HK-2 (cell line): ENCODE data around the gene GPX4.
"Not testable (repeated sequence)": the region's sequence is repeated elsewhere in the genome, so short reads cannot be mapped to it uniquely, and the experiment has no call there.

Experiments
- DNase-seq: peaks from one replicate; pipeline ENCODE4 v3.0.0-alpha.2; 2018; ENCODE audit not compliant: unreplicated experiment

Gene GPX4

DNA sequence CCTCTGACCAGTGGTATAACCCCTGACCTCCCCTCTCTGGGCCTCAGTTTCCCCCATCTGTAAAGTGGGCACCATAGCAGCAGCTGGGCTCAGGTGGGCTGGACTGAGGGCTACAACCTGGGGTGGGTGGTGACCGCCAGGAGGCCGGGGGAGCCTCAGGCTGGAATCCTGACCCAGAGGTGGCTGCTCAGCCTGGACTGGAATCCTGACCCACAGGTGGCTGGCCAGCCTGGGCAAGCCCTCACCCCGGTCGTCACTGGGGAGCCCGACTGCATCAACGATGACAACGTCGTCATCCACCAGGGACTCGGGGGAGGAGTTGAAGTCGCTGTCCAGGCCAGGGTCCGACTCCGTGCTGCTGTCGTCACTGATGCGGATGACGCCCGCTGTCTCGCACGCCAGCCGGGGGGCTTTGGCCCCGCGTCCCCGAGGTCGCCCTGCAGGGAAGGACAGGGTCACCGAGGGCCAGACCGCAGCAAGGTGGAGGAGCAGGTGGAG is 10.2 kb downstream of the GPX4 start:
- DNase-seq, result no peak

GRCh38 chr19:1114728-1115127 is 10.9 kb downstream of the GPX4 start:
- DNase-seq, result not testable (repeated sequence)

- DNase-seq, result no peak
These were observed 12.0 kb downstream of the GPX4 start for GRCh38 chr19:1115646-1116420.

DNA sequence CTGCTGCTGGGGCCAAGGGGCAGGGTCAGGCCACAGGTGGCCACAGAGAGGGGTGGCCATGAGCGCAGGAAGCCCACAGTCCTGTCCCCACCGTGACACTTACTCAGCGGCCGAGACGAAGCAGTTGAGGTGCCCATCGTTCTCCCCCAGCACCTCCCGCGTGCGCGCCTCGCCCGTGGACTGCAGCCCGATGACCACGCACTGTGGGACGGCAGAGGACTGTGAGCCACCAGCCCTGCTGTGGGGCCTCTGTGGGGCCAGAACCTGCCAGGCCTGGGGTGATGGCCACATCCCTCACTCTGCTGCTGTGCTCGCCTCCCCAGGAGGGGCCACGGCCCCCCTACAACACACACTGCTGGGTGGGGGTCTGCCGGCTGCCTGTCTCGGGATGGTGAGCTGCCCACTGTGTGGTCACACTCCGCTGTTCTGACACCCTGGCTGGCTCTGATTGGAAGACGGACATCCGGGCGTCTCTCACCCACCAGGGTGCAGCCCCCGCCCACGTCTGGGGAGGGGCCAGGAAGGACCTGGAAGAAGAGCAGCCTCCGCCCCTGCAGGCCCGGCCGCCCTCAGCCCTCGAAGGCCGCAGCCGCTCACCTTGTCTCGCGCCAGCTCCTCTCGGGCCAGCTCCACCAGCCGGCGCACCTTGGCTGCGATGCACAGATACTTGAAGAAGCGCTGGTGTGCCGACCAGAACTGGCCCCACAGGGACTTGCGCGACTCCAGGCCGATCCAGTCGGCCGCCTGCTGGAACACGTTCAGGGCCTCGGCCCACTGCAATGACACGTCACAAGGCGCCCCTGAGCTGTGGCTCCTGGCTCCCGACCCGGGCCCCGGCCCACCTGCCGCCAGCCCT is 13.2 kb downstream of the GPX4 start:
- DNase-seq, result no peak

DNA sequence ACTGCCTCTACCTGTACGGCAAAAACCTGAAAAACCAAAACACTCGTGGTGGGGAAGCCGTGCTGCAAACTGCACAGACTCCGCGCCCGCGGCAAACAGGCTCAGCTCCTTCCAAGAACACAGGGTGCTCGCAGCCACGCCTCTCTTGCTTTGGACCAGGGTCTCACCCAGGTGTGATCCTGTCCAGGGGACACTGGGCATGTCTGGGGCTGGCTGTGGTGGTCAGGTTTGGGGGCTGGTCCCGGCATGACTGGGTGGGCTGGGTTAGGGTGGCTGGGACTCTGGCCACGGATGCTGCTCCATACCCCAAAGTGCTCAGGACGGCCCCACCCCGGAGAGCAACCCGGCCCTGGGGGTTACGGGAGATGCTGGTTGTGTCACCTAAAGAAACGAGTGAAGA is 13.9 kb downstream of the GPX4 start:
- DNase-seq, result no peak

- DNase-seq, result no peak
These were observed 15.2 kb downstream of the GPX4 start for GRCh38 chr19:1118999-1119398.

- no peak for DNase-seq
These were observed 15.9 kb downstream of the GPX4 start for GRCh38 chr19:1119475-1120217.

- DNase-seq, result no peak
These were observed 17.6 kb downstream of the GPX4 start for GRCh38 chr19:1121395-1121794.

GRCh38 chr19:1122021-1122971 is 18.5 kb downstream of the GPX4 start:
- no peak for DNase-seq

- peak; percentile 74 for DNase-seq
These were observed 19.2 kb downstream of the GPX4 start for GRCh38 chr19:1122972-1123363.

DNA sequence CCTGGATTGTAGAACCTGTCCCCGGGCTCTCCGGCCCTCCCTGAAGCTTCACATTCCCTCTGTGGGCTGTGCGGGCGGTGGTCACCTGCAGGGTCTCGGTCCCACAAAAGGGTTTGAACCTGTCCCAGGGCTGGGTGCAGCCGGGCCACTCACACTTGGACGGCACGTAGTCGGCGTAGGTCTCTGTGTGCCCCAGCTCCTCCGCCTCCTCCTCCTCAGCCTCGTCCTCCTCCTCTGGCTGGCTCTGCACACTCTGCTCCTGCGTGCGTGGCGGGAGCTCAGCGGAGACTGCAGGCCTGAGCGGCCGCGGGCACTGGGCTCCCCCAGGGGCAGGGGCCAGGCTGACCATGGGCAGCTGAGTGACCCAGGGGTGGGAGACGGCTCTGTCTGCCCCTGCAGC is 19.6 kb downstream of the GPX4 start:
- DNase-seq, result no peak

GRCh38 chr19:1123885-1124677 is 20.3 kb downstream of the GPX4 start:
- DNase-seq, result no peak

GRCh38 chr19:1125601-1126467 is 22.0 kb downstream of the GPX4 start:
- DNase-seq, result no peak

- no peak for DNase-seq
These were observed 23.4 kb downstream of the GPX4 start for GRCh38 chr19:1126984-1127760.

DNA sequence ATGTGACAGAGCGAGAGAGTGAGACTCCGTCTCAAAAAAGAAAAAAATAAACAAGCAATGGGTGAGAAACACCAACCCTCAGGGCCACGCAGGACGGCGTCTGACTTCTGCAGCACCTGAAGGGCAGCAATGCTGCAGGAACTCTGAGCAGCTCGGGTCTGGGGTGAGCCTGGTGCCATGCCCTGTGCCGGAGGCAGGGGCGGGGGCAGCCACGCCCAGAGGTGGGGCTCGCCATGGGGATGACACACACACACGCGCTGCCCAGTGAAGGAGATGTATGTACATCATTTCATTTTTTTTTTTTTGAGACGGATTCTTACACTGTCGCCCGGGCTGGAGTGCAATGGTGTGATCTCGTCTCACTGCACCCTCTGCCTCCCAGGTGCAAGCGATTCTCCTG is 24.3 kb downstream of the GPX4 start:
- DNase-seq, result no peak

DNA sequence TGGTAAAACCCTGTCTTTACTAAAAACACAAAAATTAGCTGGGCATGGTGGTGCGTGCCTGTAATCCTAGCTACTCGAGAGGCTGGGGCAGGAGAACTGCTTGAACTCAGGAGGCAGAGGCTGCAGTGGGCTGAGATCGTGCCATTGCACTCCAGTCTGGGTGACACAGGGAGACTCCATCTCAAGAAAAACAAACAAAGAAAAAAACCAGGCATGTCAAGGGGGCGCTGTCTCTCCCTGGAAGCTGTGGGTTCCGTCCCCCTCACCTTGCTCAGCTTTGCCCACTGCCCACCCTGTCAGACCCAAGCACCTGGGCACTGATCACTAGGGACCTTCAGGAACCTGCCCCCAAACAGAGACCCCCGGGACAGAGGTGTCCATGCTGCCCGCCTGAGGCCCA is 25.3 kb downstream of the GPX4 start:
- not testable (repeated sequence) for DNase-seq

DNA sequence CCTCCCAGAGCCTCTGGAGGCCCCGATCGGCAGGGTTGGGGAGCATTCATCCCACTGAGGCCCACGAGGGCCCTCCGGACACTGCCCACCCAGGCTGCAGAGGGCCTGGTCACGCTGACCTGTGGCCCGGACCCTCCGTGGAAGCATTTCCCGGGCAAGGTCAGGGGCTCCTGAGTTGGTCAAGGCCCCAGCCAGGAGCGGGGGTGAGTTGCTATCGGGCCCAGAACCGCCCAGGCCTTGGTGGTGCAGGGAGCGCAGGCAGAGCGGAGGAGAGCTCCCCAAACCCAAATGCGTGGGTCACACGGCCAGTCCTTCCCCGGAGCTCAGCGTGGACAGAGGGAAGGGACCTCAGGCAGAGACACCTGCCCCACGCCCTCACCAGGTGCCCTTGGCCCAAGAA is 25.7 kb downstream of the GPX4 start:
- no peak for DNase-seq
